Spleen (tissue), 7 donors: ENCODE results near the gene CALN1.

Experiments used
- CTCF ChIP-seq, 11 experiments: fragments of 200-600 bp in 7 of 11; fragments of 450-650 bp in 4 of 11; sonication (generic) in 4 of 11; IDR thresholded peaks in 8 of 11; conservative IDR thresholded peaks in 3 of 11; 1 replicate in 7 of 11; 2 replicates in 4 of 11; pipeline versions ENCODE4 v1.4.0 to v1.8.0; 2016 to 2021; ENCODE audit warnings: antibody characterized with exemption in 11 of 11, inconsistent platforms in 4 of 11, mild to moderate bottlenecking in 1 of 11
- POLR2A ChIP-seq, 3 donors: fragments of 450-650 bp; IDR thresholded peaks; one replicate each; pipeline ENCODE4 v1.5.1; 2017; ENCODE audit warnings: antibody characterized with exemption in 3 of 3, mild to moderate bottlenecking in 1 of 3
- donor health status: DM: no; HTN: no; CAD: no; lungs with moderate emphysema.
- donor health status: DM: no; HTN: no; CAD: no.
- donor health status: DM: no; HTN: no; CAD: no.

GRCh38 chr7:71995111-71995510, 417.0 kb downstream of the CALN1 start:
- TF ChIP-seq CTCF (IDR thresholded peaks at IDR 0.05 in 8 of 11, conservative IDR thresholded peaks at IDR 0.05 in 3 of 11) (no peak), POLR2A (IDR thresholded peaks at IDR 0.05) (no peak)
